Panc1 (cell line): Measurements from ENCODE around the gene MAP4K4. TPM values are rescaled to one million over a fixed set of nuclear protein-coding genes. Genes with fewer than 3 reads are reported as not detected.

Source experiments
- ATAC-seq: fragments of 200-7000 bp; cut with Tn5 transposase; 2 replicates; pipeline ENCODE4 v1.9.1; 2020; ENCODE audit warnings: mild to moderate bottlenecking, moderate library complexity
- BruUV-seq: library from RNA; stranded (reverse); fragments of 400-500 nt; replicated peaks from 2 replicates; lab custom pipeline; 2021; lab: Mats Ljungman, UMichigan
- CTCF ChIA-PET: fragments of 300-600 bp; sonication (Branson Sonifier 250); formaldehyde crosslinking; loops from one replicate; lab custom pipeline; 2022; ENCODE audit warnings: antibody characterized with exemption; lab: Charles Lee
- POLR2A ChIA-PET: fragments of 300-600 bp; sonication (Branson Sonifier 250); formaldehyde crosslinking; loops from one replicate; lab custom pipeline; 2022; ENCODE audit warnings: antibody characterized with exemption; lab: Charles Lee
- DNase-seq: peaks from one replicate; pipeline ENCODE4 v3.0.0-alpha.2; 2010; ENCODE audit warnings: low read depth, low spot score
- H3K27ac ChIP-seq: 2 replicates; pipeline ENCODE4 v1.5.1; 2011; ENCODE audit warnings: mild to moderate bottlenecking, low read length, inconsistent platforms
- H3K27me3 ChIP-seq: fragments of 200-500 bp; sonication (Bioruptor generic); 2 replicates; pipeline ENCODE4 v1.6.0; 2014; ENCODE audit warnings: low read length, inconsistent platforms; ENCODE audit not compliant: control insufficient read depth, insufficient read depth
- H3K36me3 ChIP-seq: fragments of 200-500 bp; sonication (Bioruptor generic); 2 replicates; pipeline ENCODE4 v1.5.1; 2014; ENCODE audit warnings: inconsistent platforms, mild to moderate bottlenecking, low read length, moderate library complexity; ENCODE audit not compliant: control insufficient read depth, insufficient read depth
- H3K4me1 ChIP-seq: 2 replicates; pipeline ENCODE4 v1.5.1; 2011; ENCODE audit warnings: inconsistent platforms, mild to moderate bottlenecking, low read length, moderate library complexity; ENCODE audit not compliant: control insufficient read depth, insufficient read depth
- H3K4me3 ChIP-seq, 2 experiments: 2 replicates each; pipeline ENCODE4 v1.5.1; 2011 to 2012; ENCODE audit warnings: low read depth in 2 of 2, low read length in 2 of 2, mild to moderate bottlenecking in 2 of 2, inconsistent platforms in 1 of 2, moderate library complexity in 1 of 2
- H3K9me3 ChIP-seq: fragments of 200-500 bp; sonication (Bioruptor generic); 2 replicates; pipeline ENCODE4 v1.5.1; 2014; ENCODE audit warnings: low read depth, mild to moderate bottlenecking, inconsistent platforms, low read length, moderate library complexity; ENCODE audit not compliant: control insufficient read depth, insufficient read depth
- POLR2AphosphoS5 ChIP-seq: IDR thresholded peaks from 2 replicates; pipeline ENCODE4 v1.6.1; 2012; ENCODE audit warnings: mild to moderate bottlenecking, low read depth, low read length, moderate library complexity
- SIN3A ChIP-seq: IDR thresholded peaks from 2 replicates; pipeline ENCODE4 v1.6.1; 2012; ENCODE audit warnings: low read depth, mild to moderate bottlenecking, low read length, moderate library complexity, borderline replicate concordance; ENCODE audit not compliant: insufficient read depth
- TCF7L2 ChIP-seq: IDR thresholded peaks from 2 replicates; pipeline ENCODE4 v1.6.1; 2011; ENCODE audit warnings: mild to moderate bottlenecking, low read depth, low read length, inconsistent platforms
- in situ Hi-C: cut with HindIII; loops from 2 replicates; pipeline ENCODE4 v1.10.0; 2016; ENCODE audit warnings: low sequenced_read_pairs, low pct_unique_long_range_greater_than_20kb
- intact Hi-C: fragments of 100-400 bp; cut with micrococcal nuclease; formaldehyde crosslinking; loops from one replicate; pipeline ENCODE4 v1.10.0; 2022; ENCODE audit not compliant: unreplicated experiment
- total RNA-seq: library from RNA; stranded (reverse); gene quantifications from one replicate; pipeline ENCODE4 v1.2.1, GENCODE V29; 2021; ENCODE audit not compliant: unreplicated experiment
- TF ChIP-seq, protein P1 (sequence below), 2 experiments: IDR thresholded peaks; 2 replicates each; pipeline ENCODE4 v1.6.1; 2011 to 2012; ENCODE audit warnings: low read depth in 2 of 2, control low read depth in 1 of 2, low read length in 1 of 2, mild to moderate bottlenecking in 1 of 2, moderate library complexity in 1 of 2; ENCODE audit not compliant: insufficient read depth in 1 of 2
- TF ChIP-seq, protein P2 (sequence below): fragments of 450-650 bp; IDR thresholded peaks from 2 replicates; pipeline ENCODE4 v1.5.1; 2017; ENCODE audit warnings: mild to moderate bottlenecking

Gene MAP4K4
- total RNA-seq, 1 experiment from 2014 or later, result 68.5 TPM

DNA sequence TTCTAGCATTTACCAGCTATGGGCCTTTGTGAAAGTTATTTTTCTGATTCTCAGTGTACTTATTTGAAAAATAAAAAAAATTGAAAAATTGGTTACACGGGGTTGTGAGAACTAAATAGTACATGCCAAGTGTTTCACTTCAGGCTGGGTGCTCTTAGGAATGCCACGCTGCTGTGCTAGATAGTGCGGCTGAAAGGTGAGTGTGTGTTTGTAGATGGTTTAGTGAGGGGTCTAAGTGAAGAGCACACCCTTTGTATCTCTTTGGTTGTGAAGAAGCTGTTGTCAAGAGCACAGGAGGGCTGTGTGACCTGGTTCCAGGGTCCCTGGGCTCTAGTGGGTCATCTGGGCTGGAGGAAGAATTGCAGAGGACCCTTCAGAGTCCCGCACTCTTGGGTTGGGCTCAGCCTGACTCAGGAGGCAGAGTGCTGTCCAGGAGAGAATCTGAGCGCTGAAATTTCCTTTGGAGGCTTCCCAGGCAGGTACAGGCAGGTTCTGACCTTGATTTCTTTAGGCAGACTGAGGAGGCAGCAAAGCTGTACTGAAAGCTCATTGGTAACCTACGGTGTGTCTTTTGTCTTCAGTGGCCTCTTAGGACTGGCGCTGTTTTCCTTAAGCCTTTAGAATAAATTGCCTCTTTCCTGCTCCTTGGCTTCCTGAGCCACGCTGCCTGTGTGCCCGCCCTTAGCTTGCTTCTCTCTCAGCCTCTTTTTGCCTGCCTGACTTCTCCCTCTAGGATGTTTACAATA is 44.4 kb downstream of the MAP4K4 start:
- no peak overlapping the region for H3K4me3 ChIP-seq
- CTCF ChIA-PET, result interaction anchor here (0.6 kb wide), 1 partner anchor 9 kb away, joined by 3 read pairs; no protein-coding TSS in a partner anchor
- POLR2A ChIA-PET, result no interaction called here
- no peaks in the 10 kb centered on the region for H3K9me3 ChIP-seq
- H3K36me3 ChIP-seq, result no peaks in the 10 kb centered on the region
- DNase-seq (no peak), ATAC-seq (peak; percentile 76)
- H3K27me3 ChIP-seq, result no peaks in the 10 kb centered on the region
- BruUV-seq, result no TSS peak
- peak overlapping the region; percentile 25 for H3K27ac ChIP-seq
- peaks cover 30% of the 10 kb centered on the region for H3K4me1 ChIP-seq
- in situ Hi-C loops (no loop called here), intact Hi-C loops (no loop called here)
- TF ChIP-seq TCF7L2 (no peak), SIN3A (no peak), POLR2AphosphoS5 (no peak)
- TF ChIP-seq, protein P1, sequence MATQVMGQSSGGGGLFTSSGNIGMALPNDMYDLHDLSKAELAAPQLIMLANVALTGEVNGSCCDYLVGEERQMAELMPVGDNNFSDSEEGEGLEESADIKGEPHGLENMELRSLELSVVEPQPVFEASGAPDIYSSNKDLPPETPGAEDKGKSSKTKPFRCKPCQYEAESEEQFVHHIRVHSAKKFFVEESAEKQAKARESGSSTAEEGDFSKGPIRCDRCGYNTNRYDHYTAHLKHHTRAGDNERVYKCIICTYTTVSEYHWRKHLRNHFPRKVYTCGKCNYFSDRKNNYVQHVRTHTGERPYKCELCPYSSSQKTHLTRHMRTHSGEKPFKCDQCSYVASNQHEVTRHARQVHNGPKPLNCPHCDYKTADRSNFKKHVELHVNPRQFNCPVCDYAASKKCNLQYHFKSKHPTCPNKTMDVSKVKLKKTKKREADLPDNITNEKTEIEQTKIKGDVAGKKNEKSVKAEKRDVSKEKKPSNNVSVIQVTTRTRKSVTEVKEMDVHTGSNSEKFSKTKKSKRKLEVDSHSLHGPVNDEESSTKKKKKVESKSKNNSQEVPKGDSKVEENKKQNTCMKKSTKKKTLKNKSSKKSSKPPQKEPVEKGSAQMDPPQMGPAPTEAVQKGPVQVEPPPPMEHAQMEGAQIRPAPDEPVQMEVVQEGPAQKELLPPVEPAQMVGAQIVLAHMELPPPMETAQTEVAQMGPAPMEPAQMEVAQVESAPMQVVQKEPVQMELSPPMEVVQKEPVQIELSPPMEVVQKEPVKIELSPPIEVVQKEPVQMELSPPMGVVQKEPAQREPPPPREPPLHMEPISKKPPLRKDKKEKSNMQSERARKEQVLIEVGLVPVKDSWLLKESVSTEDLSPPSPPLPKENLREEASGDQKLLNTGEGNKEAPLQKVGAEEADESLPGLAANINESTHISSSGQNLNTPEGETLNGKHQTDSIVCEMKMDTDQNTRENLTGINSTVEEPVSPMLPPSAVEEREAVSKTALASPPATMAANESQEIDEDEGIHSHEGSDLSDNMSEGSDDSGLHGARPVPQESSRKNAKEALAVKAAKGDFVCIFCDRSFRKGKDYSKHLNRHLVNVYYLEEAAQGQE (IDR thresholded peaks at IDR 0.05; ENCODE audit: insufficient read depth in 1 of 2, low read depth in 2 of 2, low read length in 1 of 2), result no peak
- TF ChIP-seq, protein P2, sequence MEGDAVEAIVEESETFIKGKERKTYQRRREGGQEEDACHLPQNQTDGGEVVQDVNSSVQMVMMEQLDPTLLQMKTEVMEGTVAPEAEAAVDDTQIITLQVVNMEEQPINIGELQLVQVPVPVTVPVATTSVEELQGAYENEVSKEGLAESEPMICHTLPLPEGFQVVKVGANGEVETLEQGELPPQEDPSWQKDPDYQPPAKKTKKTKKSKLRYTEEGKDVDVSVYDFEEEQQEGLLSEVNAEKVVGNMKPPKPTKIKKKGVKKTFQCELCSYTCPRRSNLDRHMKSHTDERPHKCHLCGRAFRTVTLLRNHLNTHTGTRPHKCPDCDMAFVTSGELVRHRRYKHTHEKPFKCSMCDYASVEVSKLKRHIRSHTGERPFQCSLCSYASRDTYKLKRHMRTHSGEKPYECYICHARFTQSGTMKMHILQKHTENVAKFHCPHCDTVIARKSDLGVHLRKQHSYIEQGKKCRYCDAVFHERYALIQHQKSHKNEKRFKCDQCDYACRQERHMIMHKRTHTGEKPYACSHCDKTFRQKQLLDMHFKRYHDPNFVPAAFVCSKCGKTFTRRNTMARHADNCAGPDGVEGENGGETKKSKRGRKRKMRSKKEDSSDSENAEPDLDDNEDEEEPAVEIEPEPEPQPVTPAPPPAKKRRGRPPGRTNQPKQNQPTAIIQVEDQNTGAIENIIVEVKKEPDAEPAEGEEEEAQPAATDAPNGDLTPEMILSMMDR, result no peak

DNA sequence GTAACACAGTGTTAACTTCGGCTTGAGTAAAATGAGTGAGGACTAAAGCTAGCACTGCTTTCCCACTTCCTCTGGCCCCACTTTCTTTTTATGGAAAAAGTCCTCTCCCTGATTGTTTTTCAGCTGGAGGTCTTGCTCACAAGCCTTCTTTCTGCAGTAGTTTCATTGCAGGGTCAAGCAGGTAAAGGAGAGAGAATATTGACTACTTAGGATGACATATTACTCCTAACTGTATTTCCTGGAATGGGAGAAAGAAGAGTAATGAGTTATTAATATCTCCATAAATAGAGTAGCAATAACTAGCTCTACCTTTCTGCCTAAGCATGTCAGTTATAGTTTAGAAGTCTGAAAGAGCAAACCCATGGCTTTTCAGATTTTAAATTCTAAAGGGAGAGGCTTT is 45.0 kb downstream of the MAP4K4 start:
- Histone ChIP-seq H3K4me1 (peaks cover 30% of the 10 kb centered on the region), H3K27me3 (no peaks in the 10 kb centered on the region), H3K4me3 (no peak overlapping the region), H3K27ac (peak overlapping the region; percentile 25), H3K9me3 (no peaks in the 10 kb centered on the region), H3K36me3 (no peaks in the 10 kb centered on the region)
- no TSS peak for BruUV-seq
- in situ Hi-C loops, result no loop called here
- no peak for DNase-seq
- ChIA-PET CTCF (no interaction called here), POLR2A (interaction anchor here (0.5 kb wide), 1 partner anchor 287 kb away, joined by 4 read pairs; no protein-coding TSS in a partner anchor)
- TF ChIP-seq, protein P2, result no peak
- TF ChIP-seq TCF7L2 (no peak), SIN3A (no peak), POLR2AphosphoS5 (no peak)
- TF ChIP-seq, protein P1 (IDR thresholded peaks at IDR 0.05; ENCODE audit: insufficient read depth in 1 of 2, low read depth in 2 of 2, low read length in 1 of 2), result no peak
- intact Hi-C loops, result no loop called here
- no peak for ATAC-seq
